K562 (cell line): ENCODE data around the gene CTU1. TPM values are rescaled to one million over a fixed set of nuclear protein-coding genes. Genes with fewer than 3 reads are reported as not detected.
A peak's percentile ranks its signal among the peaks of the same experiment; 100 is the strongest.

Experiments used
- ATAC-seq: fragments of 200-7000 bp; cut with Tn5 transposase; 3 replicates; pipeline ENCODE4 v1.9.1; 2020; ENCODE audit warnings: moderate library complexity
- BruUV-seq: library from RNA; stranded (reverse); fragments of 400-500 nt; replicated peaks from 2 replicates; lab custom pipeline; 2021; lab: Mats Ljungman, UMichigan
- CTCF ChIA-PET: fragments of 300-600 bp; formaldehyde crosslinking; extraction: SDS; loops from one replicate; lab custom pipeline; 2021; ENCODE audit warnings: low intra/inter-chr PET ratio; lab: Yijun Ruan, JAX
- POLR2A ChIA-PET: fragments of 300-600, 350-650 bp; sonication (Branson Sonifier 250); formaldehyde crosslinking; extraction: SDS; loops from one replicate; lab custom pipeline; 2021; ENCODE audit warnings: antibody characterized with exemption, inconsistent platforms; lab: Yijun Ruan, JAX
- DNase-seq, 4 experiments: peaks; one replicate each; pipeline versions ENCODE4 v3.0.0 to v3.0.0-alpha.2; 2011 to 2018; ENCODE audit warnings: low spot score in 3 of 4, mixed read lengths in 3 of 4; ENCODE audit errors: extremely low read depth in 1 of 4
- FAIRE-seq: peaks from 2 replicates; lab custom pipeline; 2011; peaks lifted over from hg19 to GRCh38; lab: Jason Lieb, UNC
- H2AFZ ChIP-seq: 2 replicates; pipeline ENCODE4 v1.6.0; 2011; ENCODE audit warnings: low read depth, low read length, control low read depth, inconsistent platforms
- H3K27ac ChIP-seq: fragments of 200-600 bp; 3 replicates; pipeline ENCODE4 v1.8.0; 2011; ENCODE audit warnings: low read depth, mild to moderate bottlenecking, control low read depth, inconsistent platforms, low read length, moderate library complexity, mixed read lengths; ENCODE audit errors: extremely low read depth
- H3K27me3 ChIP-seq, 2 experiments: fragments of 300-600 bp in 1 of 2; 2 replicates in 1 of 2; 3 replicates in 1 of 2; pipeline versions ENCODE4 v1.6.0 to v1.8.0; 2011; ENCODE audit warnings: inconsistent platforms in 2 of 2, low read length in 2 of 2, mild to moderate bottlenecking in 1 of 2, mixed read lengths in 1 of 2, moderate library complexity in 1 of 2; ENCODE audit not compliant: control insufficient read depth in 2 of 2, insufficient read depth in 2 of 2
- H3K36me3 ChIP-seq: fragments of 300-600 bp; 3 replicates; pipeline ENCODE4 v1.8.0; 2011; ENCODE audit warnings: mild to moderate bottlenecking, low read length, inconsistent platforms; ENCODE audit not compliant: control insufficient read depth, insufficient read depth
- H3K4me1 ChIP-seq, 2 experiments: fragments of 200-600 bp in 1 of 2; replicated peaks in 1 of 2; 2 replicates in 1 of 2; 3 replicates in 1 of 2; pipeline versions ENCODE4 v1.5.1 to v1.8.0; 2011; ENCODE audit warnings: inconsistent platforms in 2 of 2, low read length in 2 of 2, mild to moderate bottlenecking in 1 of 2, mixed read lengths in 1 of 2, moderate library complexity in 1 of 2; ENCODE audit not compliant: control insufficient read depth in 2 of 2, insufficient read depth in 2 of 2
- H3K4me2 ChIP-seq: 2 replicates; pipeline ENCODE4 v1.6.1; 2011; ENCODE audit warnings: low read length, control low read depth, inconsistent platforms, mixed read lengths; ENCODE audit not compliant: insufficient read depth
- H3K4me3 ChIP-seq: fragments of 200-600 bp; sonication (generic), shearing (Covaris generic); 2 replicates; pipeline ENCODE4 v1.5.1; 2016; ENCODE audit warnings: control low read depth, inconsistent platforms
- H3K79me2 ChIP-seq: fragments of 200-600 bp; 3 replicates; pipeline ENCODE4 v1.8.0; 2011; ENCODE audit warnings: low read length, inconsistent platforms; ENCODE audit not compliant: control insufficient read depth, insufficient read depth
- H3K9ac ChIP-seq, 2 experiments: 2 replicates each; pipeline versions ENCODE4 v1.6.0 to v1.6.1; 2011; ENCODE audit warnings: low read depth in 2 of 2, low read length in 2 of 2, control low read depth in 1 of 2, inconsistent platforms in 1 of 2, mild to moderate bottlenecking in 1 of 2, mixed read lengths in 1 of 2; ENCODE audit not compliant: insufficient read depth in 1 of 2
- H3K9me1 ChIP-seq: one replicate; pipeline ENCODE4 v1.6.0; 2011; ENCODE audit warnings: inconsistent platforms, mild to moderate bottlenecking, low read length, moderate library complexity; ENCODE audit not compliant: control insufficient read depth, insufficient read depth
- H3K9me3 ChIP-seq: replicated peaks from 2 replicates; pipeline ENCODE4 v1.5.1; 2011; ENCODE audit warnings: low read depth, low read length, inconsistent platforms; ENCODE audit not compliant: control insufficient read depth, insufficient read depth
- H4K20me1 ChIP-seq: replicated peaks from 2 replicates; pipeline ENCODE4 v1.6.1; 2011; ENCODE audit warnings: low read length, inconsistent platforms, mixed read lengths; ENCODE audit not compliant: control insufficient read depth, insufficient read depth
- CEBPB ChIP-seq: fragments of 450-650 bp; IDR thresholded peaks from 2 replicates; pipeline ENCODE4 v1.6.1; 2016; ENCODE audit warnings: missing genetic modification characterization, missing compliant biosample characterization
- CGGBP1 ChIP-seq: fragments of 250-450 bp; sonication (Bioruptor Pico); IDR thresholded peaks from 2 replicates; pipeline ENCODE4 v1.9.0; 2021; ENCODE audit warnings: mild to moderate bottlenecking
- CREB1 ChIP-seq, 2 experiments: sonication (generic) in 1 of 2; formaldehyde crosslinking in 1 of 2; IDR thresholded peaks; 2 replicates each; pipeline versions ENCODE4 v1.6.1 to v1.8.0; 2012 to 2022; ENCODE audit warnings: inconsistent platforms in 1 of 2, mild to moderate bottlenecking in 1 of 2, missing genetic modification reagents in 1 of 2, moderate library complexity in 1 of 2
- HMG20A ChIP-seq: fragments of 450-650 bp; formaldehyde crosslinking; conservative IDR thresholded peaks from 2 replicates; pipeline ENCODE4 v1.4.0; 2020; ENCODE audit warnings: mild to moderate bottlenecking, mixed read lengths
- HNRNPK ChIP-seq: fragments of 200-400 bp; formaldehyde crosslinking; IDR thresholded peaks from one replicate; pipeline ENCODE4 v1.6.1; 2018; ENCODE audit warnings: mild to moderate bottlenecking, low read depth, low read length; ENCODE audit not compliant: poor library complexity, severe bottlenecking
- IRF9 ChIP-seq: fragments of 450-650 bp; IDR thresholded peaks from 2 replicates; pipeline ENCODE4 v1.6.1; 2016; ENCODE audit warnings: missing biosample characterization, missing genetic modification characterization
- KDM2B ChIP-seq: fragments of 250-450 bp; sonication (Bioruptor Pico); IDR thresholded peaks from 2 replicates; pipeline ENCODE4 v1.8.0; 2021; ENCODE audit warnings: mild to moderate bottlenecking, moderate library complexity
- L3MBTL2 ChIP-seq: fragments of 450-650 bp; IDR thresholded peaks from 2 replicates; pipeline ENCODE4 v1.6.1; 2016; ENCODE audit warnings: mild to moderate bottlenecking, moderate library complexity
- NFIC ChIP-seq: fragments of 450-650 bp; IDR thresholded peaks from 2 replicates; pipeline ENCODE4 v1.6.1; 2017; ENCODE audit warnings: mild to moderate bottlenecking, inconsistent platforms
- NFYB ChIP-seq: IDR thresholded peaks from 2 replicates; pipeline ENCODE4 v1.6.1; 2011; ENCODE audit warnings: mild to moderate bottlenecking, moderate library complexity; ENCODE audit not compliant: insufficient read length; ENCODE audit errors: extremely low read depth
- PATZ1 ChIP-seq: fragments of 250-450 bp; sonication (Bioruptor Pico); IDR thresholded peaks from 2 replicates; pipeline ENCODE4 v1.5.0; 2020; ENCODE audit warnings: mild to moderate bottlenecking, borderline replicate concordance
- ZFP30 ChIP-seq: fragments of 250-450 bp; sonication (Bioruptor Pico); IDR thresholded peaks from 2 replicates; pipeline ENCODE4 v1.8.0; 2022; ENCODE audit warnings: moderate library complexity, mild to moderate bottlenecking, inconsistent platforms, borderline replicate concordance
- ZKSCAN1 ChIP-seq: fragments of 150-350 bp; IDR thresholded peaks from 2 replicates; pipeline ENCODE4 v1.6.1; 2016; ENCODE audit warnings: low read depth, low read length
- ZKSCAN3 ChIP-seq: fragments of 250-450 bp; sonication (Bioruptor Pico); IDR thresholded peaks from 2 replicates; pipeline ENCODE4 v1.4.0; 2020
- ZNF140 ChIP-seq: fragments of 250-450 bp; sonication (Bioruptor Pico); IDR thresholded peaks from 2 replicates; pipeline ENCODE4 v1.8.0; 2021; ENCODE audit warnings: moderate library complexity, mild to moderate bottlenecking, inconsistent platforms
- ZNF253 ChIP-seq: fragments of 250-450 bp; sonication (Bioruptor Pico); conservative IDR thresholded peaks from 2 replicates; pipeline ENCODE4 v1.6.1; 2021; ENCODE audit warnings: mild to moderate bottlenecking
- ZNF561 ChIP-seq: fragments of 450-650 bp; formaldehyde crosslinking; conservative IDR thresholded peaks from 2 replicates; pipeline ENCODE4 v1.4.0; 2020; ENCODE audit warnings: mild to moderate bottlenecking, moderate library complexity
- ZNF764 ChIP-seq: fragments of 250-450 bp; sonication (Bioruptor Pico); IDR thresholded peaks from 2 replicates; pipeline ENCODE4 v1.4.0; 2020; ENCODE audit warnings: low read depth, mild to moderate bottlenecking, moderate library complexity
- WGBS: fragments of 100-300 bp; shearing (Covaris generic); methylation state at CpG from one replicate; pipeline ENCODE4 v1.1.6; 2016; ENCODE audit warnings: low coverage, mixed read lengths; ENCODE audit not compliant: insufficient coverage; ENCODE audit errors: missing lambda C conversion rate; 5-methylcytosine and 5-hydroxymethylcytosine counted together
- in situ Hi-C: fragments of 300-500 bp; cut with MboI; formaldehyde crosslinking; loops from 4 replicates; pipeline ENCODE4 v1.15.0; 2018; ENCODE audit warnings: inconsistent platforms, mixed read lengths
- intact Hi-C: fragments of 100-400 bp; cut with micrococcal nuclease; formaldehyde crosslinking; loops from 2 replicates; pipeline ENCODE4 v1.14.2; 2022
- polyA plus RNA-seq, 8 experiments: library from polyadenylated mRNA; depleted of rRNA in 4 of 8; stranded (reverse) in 5 of 8; unstranded in 3 of 8; fragments of >200 nt; fragmentation: Nextera tagmentation in 2 of 8; fragmentation: Illumina TruSeq in 1 of 8; extraction: Ambion mirVana in 2 of 8; extraction: Trizol in 1 of 8; gene quantifications; 2 replicates each; pipeline versions ENCODE4 v1.2.1 to v1.2.3, GENCODE V29; 2011 to 2014; ENCODE audit warnings: inconsistent platforms in 1 of 8, missing spikeins in 1 of 8
- total RNA-seq, 7 experiments: library from RNA; depleted of rRNA in 6 of 7; stranded (reverse); fragments of >200 nt in 6 of 7; fragmentation: Illumina TruSeq in 2 of 7; extraction: Trizol in 2 of 7; gene quantifications; 2 replicates each; pipeline versions ENCODE4 v1.2.1 to v1.2.3, GENCODE V29; 2011 to 2021; ENCODE audit warnings: low replicate concordance in 1 of 7

Gene CTU1
- total and polyA plus RNA-seq, 9 of the 15 experiments (the other 6 are each of a cell fraction or from before 2014, with no cell fraction given): 0.03 to 18.4 (median 2.3) TPM; not detected in 1

- peaks cover 4% of the 10 kb centered on the region for H3K9me1 ChIP-seq
- peaks cover 0 to 3% of the 10 kb centered on the region in 2 experiments; a peak in 1 of 5 replicates for H3K4me1 ChIP-seq
- H3K27ac ChIP-seq: no peak overlapping the region
- 0 out of 2 replicates have a peak, but pooled peaks cover 5% of the 10 kb centered on the region for H4K20me1 ChIP-seq
- H3K4me3 ChIP-seq: no peak overlapping the region
- H2AFZ ChIP-seq: no peak overlapping the region
- FAIRE-seq (no peak), ATAC-seq (no peak), DNase-seq (no peak)
- H3K9ac ChIP-seq: no peak overlapping the region
- 6% methylated on average over 16 of the region's 17 CpGs for WGBS
- ChIA-PET CTCF (no interaction called here), POLR2A (interaction anchor here (0.6 kb wide), 1 partner anchor 278 kb away, joined by 4 read pairs; no protein-coding TSS in a partner anchor)
- H3K4me2 ChIP-seq: no peak overlapping the region
- no TSS peak for BruUV-seq
- in situ Hi-C loops: loop anchor here (5.0 to 10.0 kb wide), 3 partner anchors 67 to 385 kb away; no protein-coding TSS in a partner anchor
- H3K9me3 ChIP-seq: no peaks in the 10 kb centered on the region
- H3K36me3 ChIP-seq: no peaks in the 10 kb centered on the region
- intact Hi-C loops: loop anchor here (5.0 kb wide), 1 partner anchor 382 kb away; no protein-coding TSS in a partner anchor
- H3K79me2 ChIP-seq: no peaks in the 10 kb centered on the region
- peaks cover 17 to 51% of the 10 kb centered on the region in 2 experiments; a peak in 3 of 5 replicates for H3K27me3 ChIP-seq
- TF ChIP-seq ZNF140 (CRISPR knock-in tag) (no peak), ZKSCAN3 (CRISPR knock-in tag) (no peak), PATZ1 (CRISPR knock-in tag) (no peak), NFIC (peak; percentile 36; the same call in 1 of the 2 replicates), NFYB (no peak), L3MBTL2 (0 out of 2 replicates have a peak, but pooled peaks have one; percentile 12), IRF9 (tag) (no peak), ZNF253 (no peak), ZKSCAN1 (no peak), CREB1 (IDR thresholded peaks at IDR 0.05) (no peak), CREB1 (CRISPR knock-in tag; IDR thresholded peaks at IDR 0.05) (no peak), ZNF764 (CRISPR knock-in tag) (no peak), KDM2B (no peak), ZNF561 (CRISPR knock-in tag) (no peak), HMG20A (CRISPR knock-in tag) (no peak), HNRNPK (no peak), ZFP30 (CRISPR knock-in tag) (no peak), CGGBP1 (CRISPR knock-in tag) (no peak), CEBPB (tag) (0 out of 2 replicates have a peak, but pooled peaks have one; percentile 8)
Observed at GRCh38 chr19:51089786-51090185, 18.4 kb downstream of the CTU1 start.
